HepG2 (cell line): Measurements from ENCODE around the gene PDZD7. TPM values are rescaled to one million over a fixed set of nuclear protein-coding genes. Genes with fewer than 3 reads are reported as not detected.

Experiments
- BHLHE40 ChIP-seq: IDR thresholded peaks from 2 replicates; pipeline ENCODE4 v1.6.1; 2011; ENCODE audit warnings: low read length, improper control_type of control experiment
- CBX2 ChIP-seq, 2 experiments: fragments of 200-600 bp in 1 of 2; sonication (generic); formaldehyde crosslinking in 1 of 2; IDR thresholded peaks; 2 replicates each; pipeline versions ENCODE4 v1.7.0 to v1.8.1; 2018 to 2022; ENCODE audit warnings: low read depth in 2 of 2, low read length in 1 of 2, mild to moderate bottlenecking in 1 of 2, missing genetic modification reagents in 1 of 2
- CENPT ChIP-seq: sonication (generic); formaldehyde crosslinking; IDR thresholded peaks from 2 replicates; pipeline ENCODE4 v1.8.0; 2022; ENCODE audit warnings: low read depth, mild to moderate bottlenecking, moderate library complexity, missing genetic modification reagents
- DPF2 ChIP-seq: sonication (generic); formaldehyde crosslinking; IDR thresholded peaks from 2 replicates; pipeline ENCODE4 v1.4.0; 2020; ENCODE audit warnings: mild to moderate bottlenecking, low read depth, missing genetic modification reagents, borderline replicate concordance
- GABPB1 ChIP-seq: IDR thresholded peaks from 2 replicates; pipeline ENCODE4 v1.6.1; 2016; ENCODE audit warnings: mild to moderate bottlenecking, missing genetic modification reagents, moderate library complexity, missing compliant biosample characterization
- GATAD2A ChIP-seq: IDR thresholded peaks from 2 replicates; pipeline ENCODE4 v1.6.1; 2016
- HOXA5 ChIP-seq: sonication (generic); formaldehyde crosslinking; IDR thresholded peaks from 2 replicates; pipeline ENCODE4 v1.4.0; 2020; ENCODE audit warnings: missing genetic modification reagents
- JUND ChIP-seq: sonication (generic); formaldehyde crosslinking; IDR thresholded peaks from 2 replicates; pipeline ENCODE4 v1.8.0; 2022; ENCODE audit warnings: mild to moderate bottlenecking, missing genetic modification reagents
- KDM6A ChIP-seq: IDR thresholded peaks from 2 replicates; pipeline ENCODE4 v1.6.1; 2016; ENCODE audit warnings: low read depth
- LCORL ChIP-seq, 2 experiments: fragments of 450-650 bp in 1 of 2; sonication (generic) in 1 of 2; formaldehyde crosslinking in 1 of 2; IDR thresholded peaks; 2 replicates each; pipeline versions ENCODE4 v1.5.0 to v1.6.1; 2017 to 2020; ENCODE audit warnings: antibody characterized with exemption in 1 of 2, missing genetic modification reagents in 1 of 2
- MATR3 ChIP-seq: sonication (generic); formaldehyde crosslinking; IDR thresholded peaks from 2 replicates; pipeline ENCODE4 v1.4.0; 2020; ENCODE audit warnings: missing genetic modification reagents
- NCOA2 ChIP-seq: sonication (generic); formaldehyde crosslinking; IDR thresholded peaks from 2 replicates; pipeline ENCODE4 v1.8.0; 2022; ENCODE audit warnings: inconsistent platforms
- PHF8 ChIP-seq: sonication (generic); formaldehyde crosslinking; IDR thresholded peaks from 2 replicates; pipeline ENCODE4 v1.5.0; 2020; ENCODE audit warnings: missing genetic modification reagents
- RORA ChIP-seq: sonication (generic); formaldehyde crosslinking; IDR thresholded peaks from 2 replicates; pipeline ENCODE4 v1.5.0; 2020; ENCODE audit warnings: mild to moderate bottlenecking, missing genetic modification reagents, moderate library complexity
- SMAD9 ChIP-seq: sonication (generic); formaldehyde crosslinking; IDR thresholded peaks from 2 replicates; pipeline ENCODE4 v1.5.1; 2020; ENCODE audit warnings: mild to moderate bottlenecking, missing genetic modification reagents
- TBP ChIP-seq: sonication (generic); formaldehyde crosslinking; IDR thresholded peaks from 2 replicates; pipeline ENCODE4 v1.5.0; 2020; ENCODE audit warnings: missing genetic modification reagents
- ZGPAT ChIP-seq: IDR thresholded peaks from 2 replicates; pipeline ENCODE4 v1.6.1; 2016; ENCODE audit warnings: mild to moderate bottlenecking
- ZNF317 ChIP-seq: sonication (generic); formaldehyde crosslinking; IDR thresholded peaks from 2 replicates; pipeline ENCODE4 v1.5.0; 2020; ENCODE audit warnings: mild to moderate bottlenecking, missing genetic modification reagents
- ZNF318 ChIP-seq: sonication (generic); formaldehyde crosslinking; IDR thresholded peaks from 2 replicates; pipeline ENCODE4 v1.4.0; 2020; ENCODE audit warnings: mild to moderate bottlenecking, missing genetic modification reagents
- ZNF337 ChIP-seq: sonication (generic); formaldehyde crosslinking; IDR thresholded peaks from 2 replicates; pipeline ENCODE4 v1.5.1; 2020; ENCODE audit warnings: missing genetic modification reagents, low read depth, mild to moderate bottlenecking, borderline replicate concordance
- ZNF724P ChIP-seq: sonication (generic); formaldehyde crosslinking; IDR thresholded peaks from 2 replicates; pipeline ENCODE4 v1.8.0; 2022; ENCODE audit warnings: missing genetic modification reagents, borderline replicate concordance
- ZNF777 ChIP-seq: sonication (generic); formaldehyde crosslinking; IDR thresholded peaks from 2 replicates; pipeline ENCODE4 v1.4.0; 2020; ENCODE audit warnings: missing genetic modification reagents
- polyA plus RNA-seq, 8 experiments: library from polyadenylated mRNA; depleted of rRNA in 3 of 8; stranded (reverse) in 7 of 8; unstranded in 1 of 8; fragments of >200 nt; fragmentation: Illumina TruSeq in 4 of 8; extraction: Trizol in 4 of 8; gene quantifications; 2 replicates each; pipeline versions ENCODE4 v1.2.1 to v1.2.3, GENCODE V29; 2011 to 2016; ENCODE audit warnings: low read depth in 4 of 8, missing spikeins in 1 of 8, mixed read lengths in 1 of 8; ENCODE audit not compliant: insufficient read depth in 1 of 8
- total RNA-seq, 5 experiments: library from RNA; depleted of rRNA; stranded (reverse); fragments of >200 nt; fragmentation: Illumina TruSeq; extraction: Trizol; gene quantifications; 2 replicates each; pipeline ENCODE4 v1.2.3, GENCODE V29; 2016; ENCODE audit warnings: low read depth in 1 of 5

Gene PDZD7
- total and polyA plus RNA-seq, 2 of the 13 experiments (the other 11 are each of a cell fraction or from before 2014, with no cell fraction given): 0.58 to 0.73 TPM

GRCh38 chr10:100970076-100970913 lies 60.6 kb downstream of the PDZD7 start (continued):
- TF ChIP-seq ZGPAT (no peak), MATR3 (CRISPR knock-in tag) (no peak), ZNF777 (CRISPR knock-in tag) (no peak), TBP (CRISPR knock-in tag) (no peak), HOXA5 (CRISPR knock-in tag) (0 out of 2 replicates have a peak, but pooled peaks have one; percentile 36), BHLHE40 (no peak), ZNF724P (CRISPR knock-in tag) (0 out of 2 replicates have a peak, but pooled peaks have one; percentile 71), CENPT (CRISPR knock-in tag) (no peak), LCORL (IDR thresholded peaks at IDR 0.05) (no peak), LCORL (CRISPR knock-in tag; IDR thresholded peaks at IDR 0.05) (0 out of 2 replicates have a peak, but pooled peaks have one; percentile 15), RORA (CRISPR knock-in tag) (no peak), GABPB1 (CRISPR knock-in tag) (no peak), ZNF317 (no peak), PHF8 (no peak), ZNF318 (CRISPR knock-in tag) (no peak), SMAD9 (CRISPR knock-in tag) (no peak), KDM6A (CRISPR knock-in tag) (no peak), GATAD2A (CRISPR knock-in tag) (peak; percentile 39), DPF2 (CRISPR knock-in tag) (peak; percentile 17; the same call in 1 of the 2 replicates), ZNF337 (CRISPR knock-in tag) (no peak), CBX2 (IDR thresholded peaks at IDR 0.05; ENCODE audit: low read depth, low read length) (no peak), CBX2 (CRISPR knock-in tag; IDR thresholded peaks at IDR 0.05; ENCODE audit: low read depth) (no peak), JUND (CRISPR knock-in tag) (no peak), NCOA2 (CRISPR knock-in tag) (peak; percentile 77)
